HuH-7 (cell line): ENCODE measurements around the gene SHC4.
"Not testable (repeated sequence)": the region's sequence is repeated elsewhere in the genome, so short reads cannot be mapped to it uniquely, and the experiment has no call there.

Source experiments
- DNase-seq: peaks from one replicate; pipeline ENCODE4 v3.0.0; 2011; ENCODE audit warnings: low spot score

The SHC4 gene

GRCh38 chr15:48796521-48796920 lies 167.2 kb downstream of the SHC4 start:
- DNase-seq: no peak

DNA sequence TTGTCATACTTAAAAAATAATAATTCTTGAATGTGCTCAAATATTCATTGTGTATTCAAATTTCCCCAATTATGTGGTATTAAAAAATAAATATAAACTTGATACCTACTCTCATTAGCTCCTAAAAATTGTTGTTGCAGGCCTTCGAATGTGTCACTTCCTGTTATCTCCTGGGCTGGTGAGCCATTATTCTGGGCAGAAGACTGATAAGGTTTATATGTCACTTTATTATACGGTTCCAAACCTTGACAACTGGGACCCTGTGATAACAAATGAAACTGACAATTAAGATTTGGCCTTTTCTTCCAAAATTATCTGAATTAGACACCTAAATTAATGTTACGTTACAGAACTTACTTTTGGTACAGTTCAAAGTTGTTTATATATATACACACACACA lies 167.8 kb downstream of the SHC4 start:
- no peak for DNase-seq

DNA sequence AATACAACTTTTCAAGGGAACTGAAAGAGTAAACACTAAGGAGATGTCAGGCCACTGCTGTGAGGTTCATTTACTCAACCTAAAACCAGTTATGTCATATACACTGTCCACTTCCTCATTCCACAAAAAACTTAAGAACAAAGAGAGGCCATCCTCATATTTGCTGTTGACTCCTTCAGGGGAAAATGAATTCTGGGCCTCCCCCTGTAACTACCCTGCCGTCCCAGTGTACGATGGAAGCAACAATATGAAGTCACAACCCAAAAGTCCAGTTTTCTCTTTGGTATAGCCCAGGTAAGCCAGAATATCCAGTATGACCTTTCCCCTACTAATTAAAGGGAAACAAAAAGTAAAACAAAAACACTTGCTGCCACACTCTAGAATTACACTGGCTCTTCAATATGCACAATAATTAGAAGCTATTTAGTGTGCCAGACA lies 169.0 kb downstream of the SHC4 start:
- DNase-seq: no peak

DNA sequence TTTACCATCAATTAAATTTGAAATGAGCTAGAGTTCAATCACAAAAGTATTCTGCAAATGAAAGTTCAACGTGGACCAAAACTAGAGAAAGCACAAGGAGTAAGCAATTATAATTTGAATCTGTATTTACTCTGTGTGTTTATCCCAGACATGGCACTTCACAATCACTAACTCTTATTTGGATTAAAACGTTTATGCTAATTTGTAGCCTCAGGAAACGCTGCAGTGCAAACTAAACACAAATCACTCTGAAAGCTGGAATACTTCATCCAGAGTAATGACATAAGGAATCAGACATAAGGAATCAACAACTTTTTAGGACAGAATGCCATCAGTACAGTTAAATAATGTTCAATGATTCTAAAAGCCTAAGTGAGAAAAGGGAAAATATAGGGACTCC lies 171.3 kb downstream of the SHC4 start:
- DNase-seq: no peak

DNA sequence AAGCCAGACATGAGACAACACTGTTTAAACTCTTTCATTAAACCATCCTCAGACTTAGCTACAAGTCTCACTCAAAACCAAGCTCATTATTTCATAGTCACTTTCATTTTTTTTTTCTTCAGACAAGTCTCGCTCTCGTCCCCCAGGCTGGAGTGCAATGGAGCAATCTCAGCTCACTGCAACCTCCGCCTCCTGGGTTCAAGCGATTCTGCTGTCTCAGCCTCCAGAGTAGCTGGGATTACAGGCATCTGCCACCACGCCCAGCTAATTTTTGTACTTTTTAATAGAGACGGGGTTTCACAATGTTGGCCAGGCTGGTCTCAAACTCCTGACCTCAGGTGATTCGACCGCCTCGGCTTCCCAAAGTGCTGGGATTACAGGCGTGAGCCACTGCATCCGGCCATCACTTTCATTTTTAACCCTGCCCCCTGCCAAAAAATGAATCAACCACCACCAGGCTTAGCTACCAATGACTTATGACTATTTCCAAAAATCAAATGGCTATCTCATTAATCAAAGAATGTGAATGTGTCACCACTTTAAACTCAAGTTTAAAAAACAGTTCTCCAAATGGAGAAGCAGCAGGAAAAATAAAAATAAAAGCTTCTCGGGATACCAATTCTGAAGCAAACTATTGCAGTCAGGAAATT lies 173.1 kb downstream of the SHC4 start:
- DNase-seq: not testable (repeated sequence)

- DNase-seq: no peak
Measured at GRCh38 chr15:48785712-48786111, 178.0 kb downstream of the SHC4 start.

GRCh38 chr15:48785195-48785594 lies 178.5 kb downstream of the SHC4 start:
- DNase-seq: no peak

DNA sequence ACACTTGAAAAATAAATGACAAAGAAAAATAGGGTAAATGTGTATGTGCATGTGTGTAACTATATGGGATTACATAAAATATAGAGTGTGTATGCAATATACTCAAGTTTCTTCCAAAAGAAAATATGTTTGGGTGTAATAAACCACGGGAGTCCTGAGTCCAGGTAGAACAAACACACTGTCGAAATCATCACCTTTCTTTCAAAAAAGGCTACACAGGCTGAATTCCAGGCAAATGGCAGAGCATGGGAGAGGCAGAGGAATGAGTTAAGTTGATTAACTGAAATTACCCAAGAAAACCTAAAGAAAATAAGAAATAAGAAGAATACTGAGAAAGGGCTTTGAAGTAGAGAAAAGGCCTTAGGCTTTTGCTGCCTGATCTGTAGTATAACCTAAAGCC lies 179.0 kb downstream of the SHC4 start:
- no peak for DNase-seq

- no peak for DNase-seq
Measured at GRCh38 chr15:48782911-48783310, 180.8 kb downstream of the SHC4 start.

DNA sequence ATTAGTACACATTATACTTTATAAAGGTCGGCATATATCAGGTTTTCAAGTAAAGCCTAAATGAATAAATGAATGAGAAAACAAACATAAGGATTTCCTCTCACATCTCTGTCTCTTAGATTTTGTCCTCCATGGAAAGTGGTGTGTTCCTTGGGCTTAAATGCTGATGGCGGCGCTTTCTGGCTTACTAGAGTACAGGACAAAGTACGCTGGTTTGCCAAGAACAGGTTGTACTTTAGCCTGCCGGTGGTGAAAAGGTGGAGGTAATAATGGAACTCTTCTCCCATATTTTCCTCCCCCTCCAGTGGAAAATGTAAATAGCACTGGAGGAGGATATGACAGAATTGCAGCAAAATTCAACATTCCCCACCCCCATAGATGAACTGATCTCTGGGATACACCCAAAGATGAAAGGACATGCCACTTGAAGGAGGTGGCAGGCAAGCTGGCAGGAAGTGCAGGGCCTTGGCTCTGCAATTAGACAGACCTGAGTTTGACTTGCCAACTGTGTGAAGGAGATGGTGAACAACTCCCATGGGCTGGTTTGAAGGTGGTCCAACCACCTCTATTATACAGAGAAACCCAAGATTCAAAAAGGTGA lies 182.1 kb downstream of the SHC4 start:
- no peak for DNase-seq

DNA sequence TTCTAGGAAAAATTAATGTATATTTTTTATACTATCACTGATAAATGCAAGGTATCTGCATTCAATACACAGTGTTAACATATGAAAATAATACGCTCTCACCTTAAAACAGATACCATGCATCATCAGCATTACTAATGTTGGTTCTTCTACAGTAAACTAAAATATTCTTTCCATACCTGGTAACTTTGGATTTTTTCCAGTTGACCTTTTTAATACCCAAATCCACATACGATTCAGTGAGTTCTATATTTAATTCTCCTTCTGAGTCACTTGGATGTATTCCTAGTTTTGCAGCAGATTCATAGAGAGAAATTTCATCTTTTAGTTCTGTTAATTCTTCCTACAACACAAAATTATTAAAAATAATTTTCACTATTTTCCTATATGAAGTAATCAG lies 182.7 kb downstream of the SHC4 start:
- no peak for DNase-seq

- DNase-seq: no peak
Measured at GRCh38 chr15:48778331-48778730, 185.4 kb downstream of the SHC4 start.

- DNase-seq: no peak
Measured at GRCh38 chr15:48777645-48778330, 185.9 kb downstream of the SHC4 start.

DNA sequence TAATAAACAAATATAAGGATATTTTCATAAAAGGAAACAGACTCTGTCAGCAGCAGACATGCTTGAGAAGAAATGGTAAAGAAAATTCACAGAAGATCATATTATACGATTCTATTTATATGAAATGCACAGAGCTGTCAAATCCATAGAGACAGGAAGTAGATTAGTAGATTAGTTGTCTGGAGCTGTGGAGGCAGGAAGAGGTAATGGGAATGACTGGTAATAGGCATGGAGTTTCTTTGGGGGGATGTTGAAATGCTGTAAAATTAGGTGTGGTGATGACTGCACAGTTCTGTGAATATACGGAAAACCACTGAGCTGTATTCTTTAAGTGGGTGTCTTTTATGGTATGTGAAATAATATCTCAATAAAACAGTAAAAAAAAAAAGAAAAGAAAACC lies 188.2 kb downstream of the SHC4 start:
- no peak for DNase-seq

GRCh38 chr15:48774484-48774883 lies 189.2 kb downstream of the SHC4 start:
- no peak for DNase-seq
